ENCODE measurements around the gene FAM76B. TPM values are rescaled to one million over a fixed set of nuclear protein-coding genes. Genes with fewer than 3 reads are reported as not detected.

FAM76B gene
- total and polyA plus RNA-seq, 9 of the 15 experiments (the other 6 are each of a cell fraction or from before 2014, with no cell fraction given): 22.5 to 60.0 (median 35.0) TPM

GRCh38 chr11:95799546-95799945 is 10.0 kb upstream of the FAM76B start:
- H3K4me1 ChIP-seq (replicated peaks in 1 of 2; ENCODE audit: control insufficient read depth in 2 of 2, insufficient read depth in 2 of 2, low read length in 2 of 2): no peaks in the 10 kb centered on the region
- no peaks in the 10 kb centered on the region for H3K27me3 ChIP-seq (ENCODE audit: control insufficient read depth in 2 of 2, insufficient read depth in 2 of 2, low read length in 2 of 2)
- TF ChIP-seq CHD1 (IDR thresholded peaks at IDR 0.05; ENCODE audit: low read length): no peak
- TF ChIP-seq ZNF561 (CRISPR knock-in tag; conservative IDR thresholded peaks at IDR 0.05): no peak
- TF ChIP-seq SMARCE1 (IDR thresholded peaks at IDR 0.05): no peak
- TF ChIP-seq ZNF511 (CRISPR knock-in tag; IDR thresholded peaks at IDR 0.05): no peak
- TF ChIP-seq TBL1XR1 (IDR thresholded peaks at IDR 0.05; ENCODE audit: low read length in 2 of 2): no peak
- no peak for TF ChIP-seq SAFB (IDR thresholded peaks at IDR 0.05; ENCODE audit: borderline replicate concordance, low read depth, low read length)
- CTCF ChIA-PET (ENCODE audit: low intra/inter-chr PET ratio): no interaction called here
- POLR2A ChIA-PET: interaction anchor here (1.5 to 2.6 kb wide), 2 partner anchors 9 to 10 kb away, joined by 4 to 13 read pairs; partner anchors contain the start of genes CEP57 and FAM76B
- H3K9me1 ChIP-seq (ENCODE audit: control insufficient read depth, insufficient read depth, low read length): no peaks in the 10 kb centered on the region
- DNase-seq (ENCODE audit: extremely low read depth in 1 of 4, low spot score in 3 of 4): no peak
- no peak for ATAC-seq
- peaks cover 58% of the 10 kb centered on the region for H3K36me3 ChIP-seq (ENCODE audit: control insufficient read depth, insufficient read depth, low read length)
- H3K27ac ChIP-seq (ENCODE audit: extremely low read depth, low read depth, low read length): no peak overlapping the region
- whole genome bisulfite sequencing (ENCODE audit: insufficient coverage, low coverage, missing lambda C conversion rate): 100% methylated on average over 1 of the region's 1 CpG
- intact Hi-C loops (cut with micrococcal nuclease) (no loop called here), in situ Hi-C loops (cut with MboI) (no loop called here)
- no TSS peak for BruUV-seq (replicated peaks)
- no peak overlapping the region for H3K4me2 ChIP-seq (ENCODE audit: insufficient read depth, low read length)
- peaks cover 38% of the 10 kb centered on the region for H3K79me2 ChIP-seq (ENCODE audit: control insufficient read depth, insufficient read depth, low read length)
- no peaks in the 10 kb centered on the region for H4K20me1 ChIP-seq (replicated peaks; ENCODE audit: control insufficient read depth, insufficient read depth, low read length)
- FAIRE-seq: no peak
- H2AFZ ChIP-seq (ENCODE audit: low read depth, low read length): no peak overlapping the region
- no peak overlapping the region for H3K9ac ChIP-seq (ENCODE audit: insufficient read depth in 1 of 2, low read depth in 2 of 2, low read length in 2 of 2)
- no peak overlapping the region for H3K4me3 ChIP-seq
- H3K9me3 ChIP-seq (replicated peaks; ENCODE audit: control insufficient read depth, insufficient read depth, low read depth, low read length): no peaks in the 10 kb centered on the region; the same call in 1 of the 2 replicates

GRCh38 chr11:95796501-95796900 is 6.9 kb upstream of the FAM76B start:
- Histone ChIP-seq H3K79me2 (ENCODE audit: control insufficient read depth, insufficient read depth, low read length) (peaks cover 69% of the 10 kb centered on the region), H3K36me3 (ENCODE audit: control insufficient read depth, insufficient read depth, low read length) (peaks cover 43% of the 10 kb centered on the region), H3K9me3 (replicated peaks; ENCODE audit: control insufficient read depth, insufficient read depth, low read depth, low read length) (no peaks in the 10 kb centered on the region), H3K27me3 (ENCODE audit: control insufficient read depth in 2 of 2, insufficient read depth in 2 of 2, low read length in 2 of 2) (no peaks in the 10 kb centered on the region), H3K9me1 (ENCODE audit: control insufficient read depth, insufficient read depth, low read length) (no peaks in the 10 kb centered on the region), H3K4me3 (no peak overlapping the region), H3K4me1 (replicated peaks in 1 of 2; ENCODE audit: control insufficient read depth in 2 of 2, insufficient read depth in 2 of 2, low read length in 2 of 2) (peaks cover 0 to 10% of the 10 kb centered on the region in 2 experiments; a peak in 4 of 5 replicates), H2AFZ (ENCODE audit: low read depth, low read length) (no peak overlapping the region), H3K4me2 (ENCODE audit: insufficient read depth, low read length) (no peak overlapping the region), H4K20me1 (replicated peaks; ENCODE audit: control insufficient read depth, insufficient read depth, low read length) (no peaks in the 10 kb centered on the region), H3K9ac (ENCODE audit: insufficient read depth in 1 of 2, low read depth in 2 of 2, low read length in 2 of 2) (no peak overlapping the region), H3K27ac (ENCODE audit: extremely low read depth, low read depth, low read length) (no peak overlapping the region)
- DNase-seq (ENCODE audit: extremely low read depth in 1 of 4, low spot score in 3 of 4): no peak
- FAIRE-seq: no peak
- in situ Hi-C loops (cut with MboI) (no loop called here), intact Hi-C loops (cut with micrococcal nuclease) (no loop called here)
- ATAC-seq: no peak
- ChIA-PET CTCF (ENCODE audit: low intra/inter-chr PET ratio) (no interaction called here), POLR2A (no interaction called here)
- BruUV-seq (replicated peaks): no TSS peak
- 91% methylated on average over 4 of the region's 4 CpGs for WGBS (ENCODE audit: insufficient coverage, low coverage, missing lambda C conversion rate)
- no peak for TF ChIP-seq POLR2G (IDR thresholded peaks at IDR 0.05; ENCODE audit: low read depth, low read length)
- TF ChIP-seq HBP1 (CRISPR knock-in tag; IDR thresholded peaks at IDR 0.05): no peak
- TF ChIP-seq BRF1 (IDR thresholded peaks at IDR 0.05; ENCODE audit: borderline replicate concordance, extremely low read depth, insufficient read length): no peak
- no peak for TF ChIP-seq SRSF3 (IDR thresholded peaks at IDR 0.05; ENCODE audit: insufficient read depth, low read length)
- no peak for TF ChIP-seq SNIP1 (IDR thresholded peaks at IDR 0.05; ENCODE audit: low read depth)
- TF ChIP-seq ZNF551 (CRISPR knock-in tag; IDR thresholded peaks at IDR 0.05): no peak
- TF ChIP-seq NCOA4 (IDR thresholded peaks at IDR 0.05; ENCODE audit: partially characterized antibody): no peak

Data from K562 (cell line).